Esophagus squamous epithelium (tissue), 5 donors: ENCODE measurements around the gene EEF1AKMT1. TPM values are rescaled to one million over a fixed set of nuclear protein-coding genes. Genes with fewer than 3 reads are reported as not detected.

ENCODE experiments used
- DNase-seq: peaks from one replicate; lab custom pipeline; 2025; lab: John Stamatoyannopoulos, UW
- H3K27ac ChIP-seq, 4 donors: fragments of 200-600 bp; sonication (generic); one replicate each; pipeline ENCODE4 v1.5.1; 2016 to 2019; ENCODE audit warnings: mild to moderate bottlenecking in 1 of 4
- H3K27me3 ChIP-seq, 4 donors: fragments of 200-600 bp; sonication (generic); 1 replicate in 3 of 4; 2 replicates in 1 of 4; pipeline versions ENCODE4 v1.5.1 to v1.6.0; 2017 to 2021; ENCODE audit warnings: antibody characterized with exemption in 1 of 4
- H3K36me3 ChIP-seq, 3 donors: fragments of 200-600 bp; sonication (generic); one replicate each; pipeline ENCODE4 v1.5.1; 2016 to 2019
- H3K4me1 ChIP-seq, 3 donors: fragments of 200-600 bp; sonication (generic); one replicate each; pipeline ENCODE4 v1.5.1; 2017 to 2019
- H3K4me3 ChIP-seq, 4 donors: fragments of 200-600 bp; sonication (generic); 1 replicate in 3 of 4; 2 replicates in 1 of 4; pipeline ENCODE4 v1.5.1; 2016 to 2019; ENCODE audit warnings: mild to moderate bottlenecking in 2 of 4, moderate library complexity in 1 of 4
- H3K9me3 ChIP-seq, 3 donors: fragments of 200-600 bp; sonication (generic); one replicate each; pipeline ENCODE4 v1.5.1; 2016 to 2019
- CTCF ChIP-seq, 6 experiments: fragments of 450-650 bp in 4 of 6; fragments of 200-600 bp in 2 of 6; sonication (generic) in 2 of 6; IDR thresholded peaks; one replicate each; pipeline ENCODE4 v1.5.1; 2016 to 2019; ENCODE audit warnings: antibody characterized with exemption in 6 of 6, mild to moderate bottlenecking in 4 of 6, moderate library complexity in 4 of 6
- POLR2A ChIP-seq, 4 donors: fragments of 450-650 bp; IDR thresholded peaks; one replicate each; pipeline ENCODE4 v1.6.1; 2017; ENCODE audit warnings: antibody characterized with exemption in 4 of 4, mild to moderate bottlenecking in 4 of 4, moderate library complexity in 3 of 4
- WGBS, 2 donors: methylation state at CpG; one replicate each; pipeline ENCODE4 v1.1.5; 2018; 5-methylcytosine and 5-hydroxymethylcytosine counted together
- intact Hi-C: fragments of 100-400 bp; cut with DNase I; formaldehyde crosslinking; loops from one replicate; pipeline ENCODE4 v1.15.0; 2022
- total RNA-seq, 4 donors: library from RNA; depleted of rRNA; stranded (reverse); fragments of >200 nt; gene quantifications; one replicate each; pipeline ENCODE4 v1.1.0, GENCODE V29; 2016
- donor health status: DM: yes; HTN: yes; CAD: no.

The EEF1AKMT1 gene
- total RNA-seq, 4 donors from 2014 or later: 2.2 to 8.4 (median 5.9) TPM

- Histone ChIP-seq H3K27ac (peak overlapping the region; percentile 25 to 82 (median 79)), H3K4me3 (no peak overlapping the region), H3K27me3 (no peaks in the 10 kb centered on the region), H3K36me3 (peaks cover 0 to 26% (median 0%) of the 10 kb centered on the region in 3 donors), H3K4me1 (peaks cover 0 to 25% (median 10%) of the 10 kb centered on the region in 3 donors), H3K9me3 (no peaks in the 10 kb centered on the region)
- intact Hi-C loops: no loop called here
- 17 to 19% methylated on average over 4 to 5 of the region's 5 CpGs for WGBS, 2 donors
- no peak for DNase-seq
- TF ChIP-seq CTCF (IDR thresholded peaks at IDR 0.05) (no peak), POLR2A (IDR thresholded peaks at IDR 0.05) (no peak)
These were observed 40.6 kb upstream of the EEF1AKMT1 start for GRCh38 chr13:20814224-20814910.

- peaks cover 0 to 25% (median 10%) of the 10 kb centered on the region in 3 donors for H3K4me1 ChIP-seq
- H3K27ac ChIP-seq: peak overlapping the region in 2 of 4 donors; percentile 77 to 82
- H3K27me3 ChIP-seq: no peaks in the 10 kb centered on the region
- intact Hi-C loops: no loop called here
- H3K4me3 ChIP-seq: no peak overlapping the region
- peaks cover 0 to 29% (median 6%) of the 10 kb centered on the region in 3 donors for H3K36me3 ChIP-seq
- H3K9me3 ChIP-seq: no peaks in the 10 kb centered on the region
- no peak for DNase-seq
- no peak for TF ChIP-seq POLR2A (IDR thresholded peaks at IDR 0.05)
- no peak for TF ChIP-seq CTCF (IDR thresholded peaks at IDR 0.05)
- 78 to 82% methylated on average over 7 of the region's 7 CpGs for WGBS, 2 donors
These were observed 39.1 kb upstream of the EEF1AKMT1 start for GRCh38 chr13:20812890-20813289.

- Histone ChIP-seq H3K4me3 (no peak overlapping the region), H3K4me1 (peaks cover 0 to 25% (median 10%) of the 10 kb centered on the region in 3 donors), H3K9me3 (no peaks in the 10 kb centered on the region), H3K36me3 (peaks cover 0 to 43% (median 6%) of the 10 kb centered on the region in 3 donors), H3K27me3 (no peaks in the 10 kb centered on the region), H3K27ac (no peak overlapping the region)
- 79 to 87% methylated on average over 2 of the region's 2 CpGs for WGBS, 2 donors
- no peak for TF ChIP-seq CTCF (IDR thresholded peaks at IDR 0.05)
- TF ChIP-seq POLR2A (IDR thresholded peaks at IDR 0.05): no peak
- intact Hi-C loops: no loop called here
- DNase-seq: no peak
These were observed 37.0 kb upstream of the EEF1AKMT1 start for GRCh38 chr13:20810808-20811207.

- DNase-seq: no peak
- H3K4me3 ChIP-seq: no peak overlapping the region
- TF ChIP-seq POLR2A (IDR thresholded peaks at IDR 0.05) (no peak), CTCF (IDR thresholded peaks at IDR 0.05) (no peak)
- WGBS, 2 donors: 94 to 97% methylated on average over 4 of the region's 4 CpGs
- H3K36me3 ChIP-seq: peaks cover 0 to 55% (median 6%) of the 10 kb centered on the region in 3 donors
- no peak overlapping the region for H3K27ac ChIP-seq
- no peaks in the 10 kb centered on the region for H3K9me3 ChIP-seq
- intact Hi-C loops: no loop called here
- H3K4me1 ChIP-seq: peaks cover 0 to 11% (median 5%) of the 10 kb centered on the region in 3 donors
- no peaks in the 10 kb centered on the region for H3K27me3 ChIP-seq
These were observed 35.1 kb upstream of the EEF1AKMT1 start for GRCh38 chr13:20808874-20809273.

- 83 to 98% methylated on average over 3 of the region's 3 CpGs for WGBS, 2 donors
- no peak for TF ChIP-seq CTCF (IDR thresholded peaks at IDR 0.05)
- H3K4me1 ChIP-seq: no peaks in the 10 kb centered on the region
- H3K27me3 ChIP-seq: no peaks in the 10 kb centered on the region
- intact Hi-C loops: no loop called here
- H3K4me3 ChIP-seq: no peak overlapping the region
- no peak overlapping the region for H3K27ac ChIP-seq
- peaks cover 0 to 79% (median 2%) of the 10 kb centered on the region in 3 donors for H3K36me3 ChIP-seq
- no peak for DNase-seq
- H3K9me3 ChIP-seq: no peaks in the 10 kb centered on the region
These were observed 29.6 kb upstream of the EEF1AKMT1 start for GRCh38 chr13:20803180-20803965.
